ENCODE measurements around the gene UNC13C.

UNC13C gene

DNA sequence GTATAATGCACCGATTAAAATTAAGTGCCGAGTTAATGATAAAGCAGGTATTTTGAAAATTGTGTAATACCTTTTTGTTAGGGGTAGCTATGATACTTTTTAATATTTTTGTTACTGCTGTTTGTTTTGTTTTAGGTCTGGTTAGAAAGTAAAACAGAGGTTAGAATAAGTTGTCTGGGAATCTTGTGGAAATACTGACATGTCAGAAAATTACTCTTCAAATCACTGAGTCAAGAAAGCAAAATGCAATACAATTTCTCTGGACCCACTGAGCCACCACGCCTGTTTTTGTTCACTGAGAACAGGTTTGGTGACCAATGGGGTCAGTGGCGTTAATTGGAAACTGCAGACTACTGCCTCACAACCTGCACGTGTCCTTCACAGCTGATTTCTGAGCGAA is 601.6 kb downstream of the UNC13C start:
- no peaks in the 10 kb centered on the region for H3K27me3 ChIP-seq (ENCODE audit: control insufficient read depth in 1 of 2, insufficient read depth in 2 of 2, low read length in 2 of 2)

DNA sequence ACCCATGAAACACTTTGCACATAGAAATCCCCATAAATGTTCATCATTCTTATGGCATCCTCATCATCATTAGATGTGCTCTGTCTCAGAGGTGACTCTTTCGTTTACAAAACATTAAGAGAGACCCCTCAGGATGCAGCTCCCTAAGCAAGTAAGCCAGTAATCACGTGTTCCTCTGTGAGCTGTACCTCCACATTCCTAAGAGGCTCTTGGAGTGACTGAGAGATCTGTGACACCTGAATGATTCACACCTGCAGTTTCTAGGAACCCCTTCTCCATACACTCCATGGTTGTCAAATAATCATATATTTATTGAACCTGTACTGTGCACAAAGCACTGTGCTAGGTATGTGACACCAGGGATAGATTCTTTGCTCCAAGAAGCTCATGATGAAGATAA is 602.4 kb downstream of the UNC13C start:
- no peak overlapping the region for H3K27ac ChIP-seq (ENCODE audit: low read length)
- H3K9ac ChIP-seq (ENCODE audit: low read length in 2 of 2) = no peak overlapping the region
- H3K4me1 ChIP-seq (ENCODE audit: control insufficient read depth, insufficient read depth, low read length) = no peaks in the 10 kb centered on the region
- no peaks in the 10 kb centered on the region for H3K27me3 ChIP-seq (ENCODE audit: control insufficient read depth in 1 of 2, insufficient read depth in 2 of 2, low read length in 2 of 2)
- peaks cover 0 to 6% of the 10 kb centered on the region in 2 donors for H3K9me3 ChIP-seq (ENCODE audit: control insufficient read depth in 2 of 2, low read length in 2 of 2)
- no peaks in the 10 kb centered on the region for H3K36me3 ChIP-seq (ENCODE audit: control insufficient read depth in 2 of 2, insufficient read depth in 2 of 2, low read length in 2 of 2)
- no peak overlapping the region for H3K4me3 ChIP-seq (ENCODE audit: low read length in 2 of 2)

More for the DNA sequence above, 601.6 kb downstream of the UNC13C start:
- Histone ChIP-seq H3K9me3 (ENCODE audit: control insufficient read depth in 2 of 2, low read length in 2 of 2) (peaks cover 0 to 6% of the 10 kb centered on the region in 2 donors), H3K4me1 (ENCODE audit: control insufficient read depth, insufficient read depth, low read length) (no peaks in the 10 kb centered on the region), H3K9ac (ENCODE audit: low read length in 2 of 2) (no peak overlapping the region), H3K36me3 (ENCODE audit: control insufficient read depth in 2 of 2, insufficient read depth in 2 of 2, low read length in 2 of 2) (no peaks in the 10 kb centered on the region), H3K4me3 (ENCODE audit: low read length in 2 of 2) (no peak overlapping the region), H3K27ac (ENCODE audit: low read length) (no peak overlapping the region)

DNA sequence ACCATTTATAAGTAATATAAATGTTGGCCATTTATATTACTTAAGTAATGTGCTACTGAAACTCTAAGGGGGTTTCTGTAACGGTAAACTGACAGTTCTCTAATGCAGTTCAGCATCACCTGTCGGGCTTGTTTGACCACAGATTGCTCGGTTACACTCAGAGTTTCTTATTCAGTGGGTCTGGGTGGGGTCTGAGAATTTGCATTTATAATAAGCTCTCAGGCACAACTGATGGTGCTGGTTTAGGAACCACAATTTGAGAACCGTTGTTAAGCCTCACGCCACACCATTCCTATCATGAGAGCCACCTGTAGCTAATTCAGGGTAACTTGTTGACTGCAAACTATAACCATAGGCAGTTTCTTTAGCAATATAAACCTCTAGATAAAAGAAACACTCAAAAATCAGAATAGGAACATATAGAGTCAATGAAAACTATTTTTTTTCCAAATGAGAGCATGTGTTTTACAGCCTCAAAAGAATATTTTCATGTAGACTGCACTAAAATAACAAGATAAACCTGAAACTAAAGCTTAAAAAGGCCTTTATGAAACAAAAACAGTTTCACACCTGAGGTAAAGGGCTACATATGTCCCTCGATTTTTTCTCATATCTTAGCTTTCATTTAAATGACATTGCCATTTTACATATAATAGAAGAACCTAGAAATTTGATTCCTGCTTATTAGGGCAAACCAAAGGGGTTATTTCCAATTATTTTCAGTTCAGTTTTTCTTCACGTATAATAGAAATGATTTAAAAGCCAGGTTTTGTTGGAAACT is 604.8 kb downstream of the UNC13C start:
- H3K9ac ChIP-seq (ENCODE audit: low read length in 2 of 2) = no peak overlapping the region
- H3K27ac ChIP-seq (ENCODE audit: low read length) = no peak overlapping the region
- H3K4me3 ChIP-seq (ENCODE audit: low read length in 2 of 2) = no peak overlapping the region
- no peaks in the 10 kb centered on the region for H3K36me3 ChIP-seq (ENCODE audit: control insufficient read depth in 2 of 2, insufficient read depth in 2 of 2, low read length in 2 of 2)
- no peaks in the 10 kb centered on the region for H3K27me3 ChIP-seq (ENCODE audit: control insufficient read depth in 1 of 2, insufficient read depth in 2 of 2, low read length in 2 of 2)
- peaks cover 0 to 6% of the 10 kb centered on the region in 2 donors for H3K9me3 ChIP-seq (ENCODE audit: control insufficient read depth in 2 of 2, low read length in 2 of 2)
- no peaks in the 10 kb centered on the region for H3K4me1 ChIP-seq (ENCODE audit: control insufficient read depth, insufficient read depth, low read length)

DNA sequence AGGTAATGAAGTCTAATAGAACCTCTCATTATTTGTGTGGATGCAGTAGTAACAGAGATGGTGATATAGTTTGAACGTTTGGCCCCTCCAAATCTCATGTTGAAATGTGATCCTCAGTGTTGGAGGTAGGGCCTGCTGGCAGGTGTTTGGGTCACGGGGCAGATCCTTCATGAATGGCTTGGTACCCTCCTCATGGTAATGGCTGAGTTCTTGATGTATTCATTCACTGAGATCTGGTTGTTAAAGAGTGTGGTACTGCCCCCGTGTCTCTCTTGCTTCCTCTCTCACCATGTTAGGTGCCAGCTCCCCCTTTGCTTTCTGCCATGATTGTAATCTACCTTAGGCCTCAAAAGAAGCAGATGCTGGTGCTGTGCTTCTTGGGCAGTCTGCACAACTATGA is 606.8 kb downstream of the UNC13C start:
- Histone ChIP-seq H3K4me1 (ENCODE audit: control insufficient read depth, insufficient read depth, low read length) (no peaks in the 10 kb centered on the region), H3K36me3 (ENCODE audit: control insufficient read depth in 2 of 2, insufficient read depth in 2 of 2, low read length in 2 of 2) (no peaks in the 10 kb centered on the region), H3K27me3 (ENCODE audit: control insufficient read depth in 1 of 2, insufficient read depth in 2 of 2, low read length in 2 of 2) (no peaks in the 10 kb centered on the region), H3K9ac (ENCODE audit: low read length in 2 of 2) (no peak overlapping the region), H3K27ac (ENCODE audit: low read length) (no peak overlapping the region), H3K4me3 (ENCODE audit: low read length in 2 of 2) (no peak overlapping the region), H3K9me3 (ENCODE audit: control insufficient read depth in 2 of 2, low read length in 2 of 2) (peaks cover 0 to 6% of the 10 kb centered on the region in 2 donors)

DNA sequence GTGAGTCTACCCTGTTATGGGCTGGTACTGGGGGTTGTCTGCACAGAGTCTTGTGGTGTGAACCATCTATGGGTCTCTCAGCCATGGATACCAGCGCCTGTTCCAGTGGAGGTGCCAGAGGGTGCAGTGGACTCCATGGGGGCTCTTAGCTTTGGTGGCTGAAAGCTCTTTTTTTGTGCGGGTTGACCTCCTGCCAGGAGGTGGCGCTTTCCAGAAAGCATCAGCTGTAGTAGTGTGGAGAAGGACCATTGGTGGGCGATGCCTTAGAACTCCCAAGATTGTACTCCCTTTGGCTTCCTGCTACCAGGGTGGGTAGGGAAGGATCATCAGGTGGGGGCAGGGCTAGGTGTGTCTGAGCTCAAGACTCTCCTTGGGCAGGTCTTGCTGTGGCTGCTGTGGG is 615.9 kb downstream of the UNC13C start:
- H3K27ac ChIP-seq (ENCODE audit: low read length) = no peak overlapping the region
- no peaks in the 10 kb centered on the region for H3K27me3 ChIP-seq (ENCODE audit: control insufficient read depth in 1 of 2, insufficient read depth in 2 of 2, low read length in 2 of 2)
- H3K9ac ChIP-seq (ENCODE audit: low read length in 2 of 2) = no peak overlapping the region
- H3K4me3 ChIP-seq (ENCODE audit: low read length in 2 of 2) = no peak overlapping the region
- peaks cover 0 to 3% of the 10 kb centered on the region in 2 donors for H3K9me3 ChIP-seq (ENCODE audit: control insufficient read depth in 2 of 2, low read length in 2 of 2)
- H3K4me1 ChIP-seq (ENCODE audit: control insufficient read depth, insufficient read depth, low read length) = no peaks in the 10 kb centered on the region
- H3K36me3 ChIP-seq (ENCODE audit: control insufficient read depth in 2 of 2, insufficient read depth in 2 of 2, low read length in 2 of 2) = no peaks in the 10 kb centered on the region

DNA sequence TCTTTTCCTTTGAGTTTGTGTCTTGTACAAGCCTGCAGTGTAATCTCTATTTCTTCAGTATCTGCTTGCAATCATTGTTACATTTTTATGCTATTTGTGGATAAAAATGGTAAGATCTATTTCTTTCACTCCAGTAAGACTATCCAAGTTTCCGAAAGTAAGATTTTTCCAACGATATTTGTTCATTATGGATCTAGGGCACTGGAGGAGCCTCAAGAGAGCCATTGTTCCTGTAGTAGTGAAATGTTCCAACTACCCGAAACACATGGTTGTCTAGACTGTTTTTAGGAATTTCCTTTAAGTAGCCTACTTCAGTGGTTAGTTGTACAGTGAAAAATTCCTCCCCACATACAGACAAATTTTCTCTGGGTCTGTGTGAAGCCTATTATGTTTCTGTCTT is 621.1 kb downstream of the UNC13C start:
- H3K27me3 ChIP-seq (ENCODE audit: control insufficient read depth in 1 of 2, insufficient read depth in 2 of 2, low read length in 2 of 2) = no peaks in the 10 kb centered on the region
- no peaks in the 10 kb centered on the region for H3K36me3 ChIP-seq (ENCODE audit: control insufficient read depth in 2 of 2, insufficient read depth in 2 of 2, low read length in 2 of 2)
- no peaks in the 10 kb centered on the region for H3K4me1 ChIP-seq (ENCODE audit: control insufficient read depth, insufficient read depth, low read length)
- no peak overlapping the region for H3K4me3 ChIP-seq (ENCODE audit: low read length in 2 of 2)
- no peaks in the 10 kb centered on the region for H3K9me3 ChIP-seq (ENCODE audit: control insufficient read depth in 2 of 2, low read length in 2 of 2)
- no peak overlapping the region for H3K27ac ChIP-seq (ENCODE audit: low read length)
- no peak overlapping the region for H3K9ac ChIP-seq (ENCODE audit: low read length in 2 of 2)

DNA sequence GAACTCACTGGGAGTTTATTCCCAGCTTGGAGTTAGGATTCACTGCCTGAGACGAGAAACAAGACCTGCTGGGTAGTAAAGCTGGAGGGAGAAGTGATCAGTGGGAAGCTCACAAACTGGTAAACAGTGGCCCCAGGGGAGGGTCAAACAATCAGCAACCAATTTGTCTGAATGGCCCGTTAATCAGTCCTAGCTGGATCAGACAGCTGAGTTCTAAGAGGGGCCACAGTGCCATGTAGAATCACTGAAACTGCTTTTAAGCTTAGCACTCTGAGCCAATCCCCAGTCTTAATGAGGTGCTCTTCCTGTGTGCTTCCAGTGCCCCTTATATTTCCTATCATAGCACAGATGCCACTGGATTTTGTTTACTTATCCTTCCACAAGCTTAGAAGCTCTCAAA is 626.8 kb downstream of the UNC13C start:
- no peak overlapping the region for H3K9ac ChIP-seq (ENCODE audit: low read length in 2 of 2)
- H3K9me3 ChIP-seq (ENCODE audit: control insufficient read depth in 2 of 2, low read length in 2 of 2) = no peaks in the 10 kb centered on the region

DNA sequence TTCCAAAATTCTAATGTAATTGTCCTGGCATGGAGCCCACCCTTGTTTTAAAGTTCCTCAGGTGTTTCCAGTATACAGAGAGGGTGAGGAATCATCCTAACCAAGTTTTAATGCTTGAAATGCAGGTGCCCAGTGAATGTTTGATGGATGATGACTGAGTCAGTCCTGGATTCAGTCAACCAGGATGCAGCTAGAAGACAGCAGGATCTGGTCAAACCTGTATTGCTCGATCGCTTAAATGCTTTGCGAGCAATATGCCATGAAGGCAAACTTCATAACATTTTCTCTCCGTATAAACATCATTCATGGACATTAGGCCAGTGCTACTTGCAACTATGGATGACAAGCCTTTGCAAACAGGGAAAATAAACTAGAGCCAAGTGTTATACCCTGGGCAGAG is 627.3 kb downstream of the UNC13C start:
- Histone ChIP-seq H3K4me1 (ENCODE audit: control insufficient read depth, insufficient read depth, low read length) (no peaks in the 10 kb centered on the region), H3K9me3 (ENCODE audit: control insufficient read depth in 2 of 2, low read length in 2 of 2) (no peaks in the 10 kb centered on the region), H3K9ac (ENCODE audit: low read length in 2 of 2) (no peak overlapping the region), H3K4me3 (ENCODE audit: low read length in 2 of 2) (no peak overlapping the region), H3K27me3 (ENCODE audit: control insufficient read depth in 1 of 2, insufficient read depth in 2 of 2, low read length in 2 of 2) (no peaks in the 10 kb centered on the region), H3K36me3 (ENCODE audit: control insufficient read depth in 2 of 2, insufficient read depth in 2 of 2, low read length in 2 of 2) (no peaks in the 10 kb centered on the region), H3K27ac (ENCODE audit: low read length) (no peak overlapping the region)

More for the DNA sequence above, 626.8 kb downstream of the UNC13C start:
- no peak overlapping the region for H3K4me3 ChIP-seq (ENCODE audit: low read length in 2 of 2)
- no peak overlapping the region for H3K27ac ChIP-seq (ENCODE audit: low read length)
- no peaks in the 10 kb centered on the region for H3K36me3 ChIP-seq (ENCODE audit: control insufficient read depth in 2 of 2, insufficient read depth in 2 of 2, low read length in 2 of 2)
- no peaks in the 10 kb centered on the region for H3K27me3 ChIP-seq (ENCODE audit: control insufficient read depth in 1 of 2, insufficient read depth in 2 of 2, low read length in 2 of 2)
- H3K4me1 ChIP-seq (ENCODE audit: control insufficient read depth, insufficient read depth, low read length) = no peaks in the 10 kb centered on the region

DNA sequence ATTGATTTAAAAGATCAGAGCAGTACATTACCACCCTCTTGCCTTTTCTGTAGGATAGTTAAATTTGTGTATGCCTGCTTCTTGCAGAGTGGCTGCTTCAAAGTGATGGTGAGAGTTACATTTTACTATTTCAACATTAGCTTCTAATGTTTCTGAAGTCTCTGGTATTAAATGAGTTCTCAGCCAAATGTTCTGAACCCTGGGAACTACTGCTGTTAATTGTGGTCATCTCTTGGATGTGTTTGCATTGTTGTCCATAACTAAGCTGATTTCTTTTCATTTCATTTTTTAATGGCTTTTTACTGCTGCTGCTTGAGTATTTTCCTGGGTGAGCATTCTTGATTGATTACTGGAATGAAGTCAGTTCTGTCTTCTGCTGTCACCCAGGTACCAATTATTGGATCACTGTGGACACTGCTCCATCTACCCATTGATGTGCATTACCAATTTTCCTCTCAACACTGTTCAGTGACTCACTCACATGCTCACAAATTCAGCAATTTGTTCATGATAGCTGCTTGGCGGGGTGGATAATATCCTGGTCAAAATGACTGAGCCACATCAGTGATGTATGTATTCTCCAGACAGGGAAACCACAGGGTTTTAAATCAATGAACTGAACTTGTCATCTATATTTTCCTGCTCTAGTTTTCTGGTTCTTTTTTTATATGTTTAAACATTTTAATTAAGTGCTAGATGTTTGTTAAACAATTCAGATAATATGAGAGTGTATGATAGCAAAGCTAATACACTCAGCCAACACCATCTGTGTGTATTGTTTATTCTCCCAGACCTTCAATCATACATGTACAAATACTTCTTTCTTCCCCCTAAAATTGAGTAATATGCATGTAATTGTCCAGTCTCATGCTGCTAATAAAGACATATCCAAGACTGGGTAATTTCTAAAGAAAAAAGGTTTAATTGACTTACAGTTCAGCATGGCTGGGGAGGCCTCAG is 630.9 kb downstream of the UNC13C start:
- Histone ChIP-seq H3K4me1 (ENCODE audit: control insufficient read depth, insufficient read depth, low read length) (no peaks in the 10 kb centered on the region), H3K4me3 (ENCODE audit: low read length in 2 of 2) (no peak overlapping the region), H3K9me3 (ENCODE audit: control insufficient read depth in 2 of 2, low read length in 2 of 2) (no peaks in the 10 kb centered on the region), H3K36me3 (ENCODE audit: control insufficient read depth in 2 of 2, insufficient read depth in 2 of 2, low read length in 2 of 2) (no peaks in the 10 kb centered on the region), H3K27me3 (ENCODE audit: control insufficient read depth in 1 of 2, insufficient read depth in 2 of 2, low read length in 2 of 2) (no peaks in the 10 kb centered on the region), H3K27ac (ENCODE audit: low read length) (no peak overlapping the region), H3K9ac (ENCODE audit: low read length in 2 of 2) (no peak overlapping the region)

DNA sequence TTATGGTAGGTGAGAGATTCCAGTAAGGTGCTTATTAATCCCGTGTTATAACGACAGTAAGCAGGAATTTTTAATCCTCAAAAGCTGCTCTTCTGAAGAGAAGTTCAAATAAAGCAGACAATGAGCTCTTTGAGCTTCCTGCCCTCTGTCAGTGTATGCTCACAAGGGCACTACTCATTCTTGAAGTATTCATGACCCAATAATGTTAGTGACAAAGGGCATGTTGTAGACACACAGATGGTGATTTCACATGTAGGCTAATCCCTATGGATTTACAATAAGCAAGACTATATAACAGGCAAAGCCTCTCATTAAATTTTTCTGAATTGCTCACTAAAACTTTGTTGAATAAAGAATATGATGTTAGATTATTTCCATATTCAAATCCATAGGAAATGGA is 639.9 kb downstream of the UNC13C start:
- no peaks in the 10 kb centered on the region for H3K9me3 ChIP-seq (ENCODE audit: control insufficient read depth in 2 of 2, low read length in 2 of 2)
- H3K4me3 ChIP-seq (ENCODE audit: low read length in 2 of 2) = no peak overlapping the region
- H3K36me3 ChIP-seq (ENCODE audit: control insufficient read depth in 2 of 2, insufficient read depth in 2 of 2, low read length in 2 of 2) = no peaks in the 10 kb centered on the region
- no peaks in the 10 kb centered on the region for H3K4me1 ChIP-seq (ENCODE audit: control insufficient read depth, insufficient read depth, low read length)
- H3K27me3 ChIP-seq (ENCODE audit: control insufficient read depth in 1 of 2, insufficient read depth in 2 of 2, low read length in 2 of 2) = no peaks in the 10 kb centered on the region
- H3K9ac ChIP-seq (ENCODE audit: low read length in 2 of 2) = no peak overlapping the region
- H3K27ac ChIP-seq (ENCODE audit: low read length) = no peak overlapping the region
